HG02981 (cell line): ENCODE measurements around the gene U2AF2.

Experiments
- ATAC-seq: cut with Tn5 transposase; IDR thresholded peaks from one replicate; pipeline ENCODE4 v1.9.1; 2021; ENCODE audit warnings: mild to moderate bottlenecking, moderate library complexity; ENCODE audit not compliant: unreplicated experiment

U2AF2 gene

GRCh38 chr19:55687281-55688201 lies 32.7 kb downstream of the U2AF2 start:
- ATAC-seq = no peak

GRCh38 chr19:55688422-55689218 lies 33.8 kb downstream of the U2AF2 start:
- no peak for ATAC-seq

GRCh38 chr19:55689411-55690108 lies 34.7 kb downstream of the U2AF2 start:
- no peak for ATAC-seq

GRCh38 chr19:55690109-55690768 lies 35.4 kb downstream of the U2AF2 start:
- no peak for ATAC-seq

- ATAC-seq = no peak
Observed at GRCh38 chr19:55690769-55691545, 36.1 kb downstream of the U2AF2 start.

- no peak for ATAC-seq
Observed at GRCh38 chr19:55691561-55692481, 37.0 kb downstream of the U2AF2 start.

GRCh38 chr19:55692681-55693081 lies 37.8 kb downstream of the U2AF2 start:
- no peak for ATAC-seq

GRCh38 chr19:55693336-55693974 lies 38.6 kb downstream of the U2AF2 start:
- no peak for ATAC-seq

GRCh38 chr19:55694241-55694655 lies 39.4 kb downstream of the U2AF2 start:
- no peak for ATAC-seq

GRCh38 chr19:55694656-55695491 lies 40.0 kb downstream of the U2AF2 start:
- no peak for ATAC-seq

GRCh38 chr19:55695511-55696290 lies 40.9 kb downstream of the U2AF2 start:
- ATAC-seq = no peak

GRCh38 chr19:55696301-55697068 lies 41.6 kb downstream of the U2AF2 start:
- no peak for ATAC-seq

GRCh38 chr19:55697069-55697440 lies 42.2 kb downstream of the U2AF2 start:
- no peak for ATAC-seq

- no peak for ATAC-seq
Observed at GRCh38 chr19:55697698-55698097, 42.9 kb downstream of the U2AF2 start.

- no peak for ATAC-seq
Observed at GRCh38 chr19:55698256-55698655, 43.4 kb downstream of the U2AF2 start.

GRCh38 chr19:55699221-55699620 lies 44.4 kb downstream of the U2AF2 start:
- no peak for ATAC-seq
